Measurements from ENCODE around the gene HS3ST3A1.

- TF ChIP-seq POLR2A (IDR thresholded peaks at IDR 0.05; ENCODE audit: low read depth, low read length), result no peak
- no peak for TF ChIP-seq POLR2AphosphoS5 (IDR thresholded peaks at IDR 0.05; ENCODE audit: low read depth, low read length)
- no peak for TF ChIP-seq TAF1 (IDR thresholded peaks at IDR 0.05; ENCODE audit: borderline replicate concordance, low read depth, low read length)
Observed at GRCh38 chr17:13502263-13502662, 99.5 kb downstream of the HS3ST3A1 start.
